ENCODE measurements around the gene ABCC1.

Gene ABCC1

DNA sequence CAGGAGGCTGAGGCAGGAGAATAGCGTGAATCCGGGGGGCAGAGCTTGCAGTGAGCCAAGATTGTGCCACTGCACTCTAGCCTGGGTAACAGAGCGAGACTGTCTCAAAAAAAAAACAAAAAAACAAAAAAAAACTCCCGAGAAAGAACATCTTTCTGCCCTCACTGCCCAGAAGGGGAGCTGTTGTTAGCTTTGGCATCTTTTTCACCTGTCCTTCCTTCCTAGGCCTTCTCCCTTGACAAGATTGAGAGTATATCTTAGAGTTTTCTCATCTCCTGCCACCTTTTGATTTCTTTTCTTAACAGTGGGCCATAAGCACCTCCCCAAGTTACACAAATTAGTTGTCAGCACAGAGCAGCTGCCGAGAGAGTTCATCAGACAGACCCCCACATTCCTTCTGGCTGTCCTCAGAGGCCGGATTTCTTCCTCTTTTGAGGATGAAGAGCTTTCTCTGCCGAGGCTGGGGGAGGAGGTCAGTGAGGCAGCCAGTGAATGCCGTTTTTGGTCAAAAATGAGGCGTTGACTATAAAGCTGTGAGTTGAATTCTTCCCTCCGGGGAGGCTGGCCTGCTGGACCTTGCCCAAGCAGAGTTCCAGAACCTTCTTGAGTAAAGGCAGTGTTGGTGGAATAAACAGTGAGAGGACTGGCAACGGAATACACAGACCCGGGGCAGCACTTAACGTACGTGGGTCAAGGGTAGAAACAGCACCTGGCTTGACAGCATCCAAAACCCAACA lies 146.9 kb downstream of the ABCC1 start:
- WGBS (ENCODE audit: extremely low coverage, insufficient coverage, insufficient read length): no CpG with 5 or more reads among the region's 14 CpGs
- Histone ChIP-seq H2BK5ac (ENCODE audit: low read depth, low read length, poor library complexity) (no peak overlapping the region), H4K12ac (ENCODE audit: low read depth, low read length) (no peak overlapping the region), H4K91ac (ENCODE audit: low read depth, low read length) (no peak overlapping the region), H3K9ac (ENCODE audit: low read length) (no peak overlapping the region), H3K4me1 (ENCODE audit: control insufficient read depth in 1 of 2, insufficient read depth in 2 of 2, low read length in 2 of 2) (no peaks in the 10 kb centered on the region), H3K36me3 (ENCODE audit: control insufficient read depth in 1 of 2, insufficient read depth in 2 of 2, low read length in 2 of 2) (peaks cover 12 to 14% of the 10 kb centered on the region in 2 experiments), H3K4me2 (ENCODE audit: low read length) (no peak overlapping the region), H3K4ac (ENCODE audit: low read depth, low read length) (no peak overlapping the region), H3K14ac (ENCODE audit: low read length) (no peak overlapping the region), H4K8ac (ENCODE audit: low read depth, low read length) (no peak overlapping the region), H3K79me1 (ENCODE audit: low read length) (no peaks in the 10 kb centered on the region), H3K18ac (ENCODE audit: low read length) (no peak overlapping the region), H3K27ac (ENCODE audit: low read depth, low read length) (no peak overlapping the region), H3K4me3 (ENCODE audit: low read depth, low read length) (no peak overlapping the region), H2AFZ (ENCODE audit: insufficient read depth, low read length, poor library complexity) (no peak overlapping the region), H2BK12ac (ENCODE audit: low read length) (no peak overlapping the region), H3K79me2 (ENCODE audit: control insufficient read depth, insufficient read depth, low read length, poor library complexity) (no peaks in the 10 kb centered on the region), H3K9me3 (ENCODE audit: insufficient read depth, low read depth, low read length) (peaks cover 4% of the 10 kb centered on the region), H3K27me3 (ENCODE audit: insufficient read depth, low read length) (no peaks in the 10 kb centered on the region), H2AK5ac (ENCODE audit: low read length) (no peak overlapping the region), H3K23ac (ENCODE audit: low read length) (no peak overlapping the region), H2BK120ac (ENCODE audit: insufficient read depth, low read length, poor library complexity) (no peak overlapping the region)
- DNase-seq: peak in 1 of 2 donors; percentile 7

DNA sequence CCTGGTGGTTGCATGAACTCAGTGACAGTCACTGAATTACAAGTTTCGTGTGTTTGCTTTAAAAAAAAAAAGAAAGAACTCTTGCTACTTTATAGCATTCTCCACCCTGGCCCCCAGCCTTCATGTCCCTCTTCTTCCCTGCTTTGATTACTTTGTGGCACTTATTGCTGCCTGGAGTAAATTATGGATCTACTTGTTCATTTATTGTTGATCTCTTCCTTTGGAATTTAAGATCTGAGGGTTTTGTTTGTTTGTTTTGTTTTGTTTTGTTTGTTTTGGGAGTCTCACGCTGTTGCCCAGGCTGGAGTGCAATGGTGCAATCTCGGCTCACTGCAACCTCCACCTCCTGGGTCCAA lies 147.4 kb downstream of the ABCC1 start:
- WGBS (ENCODE audit: extremely low coverage, insufficient coverage, insufficient read length): no CpG with 5 or more reads among the region's 3 CpGs
- H3K18ac ChIP-seq (ENCODE audit: low read length): no peak overlapping the region
- H4K12ac ChIP-seq (ENCODE audit: low read depth, low read length): no peak overlapping the region
- no peaks in the 10 kb centered on the region for H3K4me1 ChIP-seq (ENCODE audit: control insufficient read depth in 1 of 2, insufficient read depth in 2 of 2, low read length in 2 of 2)
- no peak overlapping the region for H2AK5ac ChIP-seq (ENCODE audit: low read length)
- H2BK5ac ChIP-seq (ENCODE audit: low read depth, low read length, poor library complexity): no peak overlapping the region
- H3K9ac ChIP-seq (ENCODE audit: low read length): no peak overlapping the region
- no peak overlapping the region for H3K4me2 ChIP-seq (ENCODE audit: low read length)
- no peak for DNase-seq
- no peak overlapping the region for H4K91ac ChIP-seq (ENCODE audit: low read depth, low read length)
- no peak overlapping the region for H2BK120ac ChIP-seq (ENCODE audit: insufficient read depth, low read length, poor library complexity)
- no peak overlapping the region for H3K14ac ChIP-seq (ENCODE audit: low read length)
- H3K79me1 ChIP-seq (ENCODE audit: low read length): no peaks in the 10 kb centered on the region
- peaks cover 7% of the 10 kb centered on the region for H3K9me3 ChIP-seq (ENCODE audit: insufficient read depth, low read depth, low read length)
- no peaks in the 10 kb centered on the region for H3K27me3 ChIP-seq (ENCODE audit: insufficient read depth, low read length)
- H3K79me2 ChIP-seq (ENCODE audit: control insufficient read depth, insufficient read depth, low read length, poor library complexity): no peaks in the 10 kb centered on the region
- peaks cover 7 to 9% of the 10 kb centered on the region in 2 experiments for H3K36me3 ChIP-seq (ENCODE audit: control insufficient read depth in 1 of 2, insufficient read depth in 2 of 2, low read length in 2 of 2)
- H3K4me3 ChIP-seq (ENCODE audit: low read depth, low read length): no peak overlapping the region
- H3K27ac ChIP-seq (ENCODE audit: low read depth, low read length): no peak overlapping the region
- H2BK12ac ChIP-seq (ENCODE audit: low read length): no peak overlapping the region
- H4K8ac ChIP-seq (ENCODE audit: low read depth, low read length): no peak overlapping the region
- H3K23ac ChIP-seq (ENCODE audit: low read length): no peak overlapping the region
- H3K4ac ChIP-seq (ENCODE audit: low read depth, low read length): no peak overlapping the region
- no peak overlapping the region for H2AFZ ChIP-seq (ENCODE audit: insufficient read depth, low read length, poor library complexity)

DNA sequence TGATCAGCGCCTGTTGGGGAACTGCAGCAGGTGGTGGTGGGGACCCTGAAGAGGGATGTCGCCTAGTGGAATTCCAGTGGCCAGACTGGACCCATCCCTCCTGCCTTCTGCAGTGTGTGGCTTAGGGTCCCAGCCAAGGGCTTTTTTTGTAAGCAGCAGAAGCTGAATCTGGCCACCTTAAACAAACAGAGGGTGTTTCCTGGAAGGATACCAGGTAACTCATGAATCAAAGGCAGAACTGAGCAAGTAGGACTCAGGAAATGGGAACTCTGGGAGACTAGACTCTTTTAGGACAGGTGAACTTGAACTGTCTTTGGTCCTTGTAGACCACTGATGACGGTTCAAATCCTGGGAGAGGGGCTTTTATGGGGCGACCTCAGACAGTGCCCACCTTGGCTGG lies 149.9 kb downstream of the ABCC1 start:
- no peaks in the 10 kb centered on the region for H3K4me1 ChIP-seq (ENCODE audit: control insufficient read depth in 1 of 2, insufficient read depth in 2 of 2, low read length in 2 of 2)
- H3K14ac ChIP-seq (ENCODE audit: low read length): no peak overlapping the region
- no peak overlapping the region for H4K8ac ChIP-seq (ENCODE audit: low read depth, low read length)
- no peak overlapping the region for H3K27ac ChIP-seq (ENCODE audit: low read depth, low read length)
- H2AFZ ChIP-seq (ENCODE audit: insufficient read depth, low read length, poor library complexity): no peak overlapping the region
- no peak for DNase-seq
- H2BK120ac ChIP-seq (ENCODE audit: insufficient read depth, low read length, poor library complexity): no peak overlapping the region
- no peaks in the 10 kb centered on the region for H3K79me1 ChIP-seq (ENCODE audit: low read length)
- no CpG with 5 or more reads among the region's 4 CpGs for WGBS (ENCODE audit: extremely low coverage, insufficient coverage, insufficient read length)
- no peak overlapping the region for H4K12ac ChIP-seq (ENCODE audit: low read depth, low read length)
- peaks cover 19 to 23% of the 10 kb centered on the region in 2 experiments for H3K36me3 ChIP-seq (ENCODE audit: control insufficient read depth in 1 of 2, insufficient read depth in 2 of 2, low read length in 2 of 2)
- H3K79me2 ChIP-seq (ENCODE audit: control insufficient read depth, insufficient read depth, low read length, poor library complexity): no peaks in the 10 kb centered on the region
- H3K4ac ChIP-seq (ENCODE audit: low read depth, low read length): no peak overlapping the region
- H3K4me2 ChIP-seq (ENCODE audit: low read length): no peak overlapping the region
- peak overlapping the region; percentile 12 for H3K4me3 ChIP-seq (ENCODE audit: low read depth, low read length)
- H3K27me3 ChIP-seq (ENCODE audit: insufficient read depth, low read length): no peaks in the 10 kb centered on the region
- no peak overlapping the region for H4K91ac ChIP-seq (ENCODE audit: low read depth, low read length)
- H2BK5ac ChIP-seq (ENCODE audit: low read depth, low read length, poor library complexity): no peak overlapping the region
- peaks cover 9% of the 10 kb centered on the region for H3K9me3 ChIP-seq (ENCODE audit: insufficient read depth, low read depth, low read length)
- no peak overlapping the region for H3K9ac ChIP-seq (ENCODE audit: low read length)
- H2AK5ac ChIP-seq (ENCODE audit: low read length): no peak overlapping the region
- H3K18ac ChIP-seq (ENCODE audit: low read length): no peak overlapping the region
- no peak overlapping the region for H2BK12ac ChIP-seq (ENCODE audit: low read length)
- H3K23ac ChIP-seq (ENCODE audit: low read length): no peak overlapping the region

DNA sequence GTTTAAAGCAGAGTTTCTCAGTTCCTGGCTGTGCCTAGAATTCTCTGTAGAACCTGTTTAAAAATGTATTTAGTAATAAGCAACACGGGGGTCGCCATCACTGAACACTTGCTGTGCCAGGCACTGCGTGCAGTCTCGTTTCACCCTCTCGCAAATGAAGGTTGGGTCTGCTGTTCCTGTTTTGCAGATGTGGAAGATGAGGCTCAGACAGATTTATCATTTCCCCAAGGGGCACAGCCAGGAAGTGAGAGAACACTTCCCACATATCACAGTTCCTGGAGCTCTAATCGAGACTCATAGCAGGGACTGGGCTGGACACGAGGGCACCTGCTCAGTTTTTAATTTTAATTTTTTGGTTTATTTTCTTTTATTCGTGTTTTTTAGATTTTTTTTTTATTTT lies 151.2 kb downstream of the ABCC1 start:
- no peak overlapping the region for H2BK120ac ChIP-seq (ENCODE audit: insufficient read depth, low read length, poor library complexity)
- H3K9me3 ChIP-seq (ENCODE audit: insufficient read depth, low read depth, low read length): peaks cover 9% of the 10 kb centered on the region
- no peak overlapping the region for H4K12ac ChIP-seq (ENCODE audit: low read depth, low read length)
- H3K4ac ChIP-seq (ENCODE audit: low read depth, low read length): no peak overlapping the region
- no peak overlapping the region for H2AFZ ChIP-seq (ENCODE audit: insufficient read depth, low read length, poor library complexity)
- H3K4me2 ChIP-seq (ENCODE audit: low read length): no peak overlapping the region
- H3K23ac ChIP-seq (ENCODE audit: low read length): no peak overlapping the region
- no peak overlapping the region for H2BK5ac ChIP-seq (ENCODE audit: low read depth, low read length, poor library complexity)
- H3K4me3 ChIP-seq (ENCODE audit: low read depth, low read length): no peak overlapping the region
- no peak overlapping the region for H2AK5ac ChIP-seq (ENCODE audit: low read length)
- H3K27me3 ChIP-seq (ENCODE audit: insufficient read depth, low read length): no peaks in the 10 kb centered on the region
- no peak overlapping the region for H3K14ac ChIP-seq (ENCODE audit: low read length)
- H3K9ac ChIP-seq (ENCODE audit: low read length): no peak overlapping the region
- no peak for DNase-seq
- WGBS (ENCODE audit: extremely low coverage, insufficient coverage, insufficient read length): no CpG with 5 or more reads among the region's 8 CpGs
- no peaks in the 10 kb centered on the region for H3K79me2 ChIP-seq (ENCODE audit: control insufficient read depth, insufficient read depth, low read length, poor library complexity)
- H3K36me3 ChIP-seq (ENCODE audit: control insufficient read depth in 1 of 2, insufficient read depth in 2 of 2, low read length in 2 of 2): peaks cover 19 to 24% of the 10 kb centered on the region in 2 experiments
- H3K18ac ChIP-seq (ENCODE audit: low read length): no peak overlapping the region
- no peak overlapping the region for H4K91ac ChIP-seq (ENCODE audit: low read depth, low read length)
- H3K4me1 ChIP-seq (ENCODE audit: control insufficient read depth in 1 of 2, insufficient read depth in 2 of 2, low read length in 2 of 2): no peaks in the 10 kb centered on the region
- no peak overlapping the region for H3K27ac ChIP-seq (ENCODE audit: low read depth, low read length)
- H4K8ac ChIP-seq (ENCODE audit: low read depth, low read length): no peak overlapping the region
- no peaks in the 10 kb centered on the region for H3K79me1 ChIP-seq (ENCODE audit: low read length)
- no peak overlapping the region for H2BK12ac ChIP-seq (ENCODE audit: low read length)

Measured in trophoblast cell (in vitro differentiated cells and primary cell).